Ovary (tissue), 3 donors: Measurements from ENCODE around the gene MRAS.

Source experiments
- CTCF ChIP-seq, 3 donors: fragments of 450-650 bp in 2 of 3; fragments of 200-600 bp in 1 of 3; IDR thresholded peaks; one replicate each; pipeline versions ENCODE4 v1.5.1 to v1.8.0; 2016 to 2022; ENCODE audit warnings: antibody characterized with exemption in 3 of 3, mild to moderate bottlenecking in 1 of 3
- POLR2A ChIP-seq: fragments of 450-650 bp; IDR thresholded peaks from one replicate; pipeline ENCODE4 v1.6.1; 2017; ENCODE audit warnings: antibody characterized with exemption, mild to moderate bottlenecking, moderate library complexity
- donor health status: DM: no; HTN: no; CAD: no.

- no peak for TF ChIP-seq CTCF (IDR thresholded peaks at IDR 0.05)
- TF ChIP-seq POLR2A = no peak
These were observed 20.0 kb upstream of the MRAS start for GRCh38 chr3:138328341-138328740.
